ENCODE results near the gene MERTK. TPM values are rescaled to one million over a fixed set of nuclear protein-coding genes. Genes with fewer than 3 reads are reported as not detected.
"Not testable (repeated sequence)": the region's sequence is repeated elsewhere in the genome, so short reads cannot be mapped to it uniquely, and the experiment has no call there.

Gene MERTK
- total RNA-seq, 2 experiments from 2014 or later = 0.09 to 0.30 TPM

- no peak for DNase-seq
- Mint-ChIP-seq H3K27ac (no peak overlapping the region), H3K4me1 (peaks cover 1% of the 10 kb centered on the region), H3K9me3 (ENCODE audit: low read depth) (no peaks in the 10 kb centered on the region), H3K4me3 (no peak overlapping the region), H3K27me3 (peaks cover 17% of the 10 kb centered on the region), H3K36me3 (no peaks in the 10 kb centered on the region)
- ATAC-seq = no peak
- CTCF ChIA-PET = no interaction called here
These were observed 20.0 kb downstream of the MERTK start for GRCh38 chr2:111918383-111918806.

GRCh38 chr2:111919365-111919764 is 21.0 kb downstream of the MERTK start:
- CTCF ChIA-PET = no interaction called here
- H3K27ac Mint-ChIP-seq = no peak overlapping the region
- H3K36me3 Mint-ChIP-seq = no peaks in the 10 kb centered on the region
- ATAC-seq = no peak
- DNase-seq = no peak
- H3K4me3 Mint-ChIP-seq = no peak overlapping the region
- H3K9me3 Mint-ChIP-seq (ENCODE audit: low read depth) = no peaks in the 10 kb centered on the region
- H3K4me1 Mint-ChIP-seq = peaks cover 1% of the 10 kb centered on the region
- peaks cover 22% of the 10 kb centered on the region for H3K27me3 Mint-ChIP-seq

GRCh38 chr2:111919794-111920608 is 21.6 kb downstream of the MERTK start:
- Mint-ChIP-seq H3K4me3 (no peak overlapping the region), H3K27me3 (peaks cover 23% of the 10 kb centered on the region), H3K27ac (no peak overlapping the region), H3K9me3 (ENCODE audit: low read depth) (no peaks in the 10 kb centered on the region), H3K4me1 (peaks cover 5% of the 10 kb centered on the region), H3K36me3 (no peaks in the 10 kb centered on the region)
- ATAC-seq (no peak), DNase-seq (no peak)
- CTCF ChIA-PET = no interaction called here

GRCh38 chr2:111923276-111923804 is 24.9 kb downstream of the MERTK start:
- H3K9me3 Mint-ChIP-seq (ENCODE audit: low read depth) = no peaks in the 10 kb centered on the region
- H3K27me3 Mint-ChIP-seq = peaks cover 21% of the 10 kb centered on the region
- H3K27ac Mint-ChIP-seq = no peak overlapping the region
- H3K36me3 Mint-ChIP-seq = no peaks in the 10 kb centered on the region
- ATAC-seq = no peak
- no peak for DNase-seq
- peaks cover 4% of the 10 kb centered on the region for H3K4me1 Mint-ChIP-seq
- no peak overlapping the region for H3K4me3 Mint-ChIP-seq
- CTCF ChIA-PET = no interaction called here

- Mint-ChIP-seq H3K27me3 (peaks cover 23% of the 10 kb centered on the region), H3K9me3 (ENCODE audit: low read depth) (no peaks in the 10 kb centered on the region), H3K4me1 (peaks cover 4% of the 10 kb centered on the region), H3K36me3 (no peaks in the 10 kb centered on the region), H3K27ac (no peak overlapping the region), H3K4me3 (no peak overlapping the region)
- DNase-seq (no peak), ATAC-seq (no peak)
- CTCF ChIA-PET = no interaction called here
These were observed 26.3 kb downstream of the MERTK start for GRCh38 chr2:111924617-111925107.

GRCh38 chr2:111927723-111928122 is 29.3 kb downstream of the MERTK start:
- Mint-ChIP-seq H3K9me3 (ENCODE audit: low read depth) (no peaks in the 10 kb centered on the region), H3K27me3 (peaks cover 28% of the 10 kb centered on the region), H3K27ac (no peak overlapping the region), H3K4me3 (no peak overlapping the region), H3K36me3 (no peaks in the 10 kb centered on the region), H3K4me1 (peaks cover 21% of the 10 kb centered on the region)
- DNase-seq = no peak
- no peak for ATAC-seq
- CTCF ChIA-PET = no interaction called here

- H3K36me3 Mint-ChIP-seq = no peaks in the 10 kb centered on the region
- H3K27ac Mint-ChIP-seq = no peak overlapping the region
- peaks cover 36% of the 10 kb centered on the region for H3K27me3 Mint-ChIP-seq
- CTCF ChIA-PET = no interaction called here
- no peaks in the 10 kb centered on the region for H3K9me3 Mint-ChIP-seq (ENCODE audit: low read depth)
- no peak overlapping the region for H3K4me3 Mint-ChIP-seq
- DNase-seq = no peak
- ATAC-seq = peak; percentile 63
- H3K4me1 Mint-ChIP-seq = peaks cover 17% of the 10 kb centered on the region
These were observed 32.0 kb downstream of the MERTK start for GRCh38 chr2:111930409-111930808.

- CTCF ChIA-PET = no interaction called here
- H3K36me3 Mint-ChIP-seq = no peaks in the 10 kb centered on the region
These were observed 32.5 kb downstream of the MERTK start for GRCh38 chr2:111930875-111931274.

GRCh38 chr2:111932841-111933291 is 34.5 kb downstream of the MERTK start:
- Mint-ChIP-seq H3K4me1 (peaks cover 17% of the 10 kb centered on the region), H3K4me3 (no peak overlapping the region), H3K36me3 (no peaks in the 10 kb centered on the region), H3K9me3 (ENCODE audit: low read depth) (no peaks in the 10 kb centered on the region), H3K27ac (no peak overlapping the region), H3K27me3 (peaks cover 30% of the 10 kb centered on the region)
- no peak for DNase-seq
- CTCF ChIA-PET = no interaction called here
- no peak for ATAC-seq

More at GRCh38 chr2:111930875-111931274, 32.5 kb downstream of the MERTK start:
- DNase-seq (peak; percentile 47), ATAC-seq (peak; percentile 75)
- no peaks in the 10 kb centered on the region for H3K9me3 Mint-ChIP-seq (ENCODE audit: low read depth)
- H3K4me3 Mint-ChIP-seq = no peak overlapping the region
- H3K4me1 Mint-ChIP-seq = peaks cover 17% of the 10 kb centered on the region
- H3K27me3 Mint-ChIP-seq = peaks cover 37% of the 10 kb centered on the region
- peak overlapping the region; percentile 42 for H3K27ac Mint-ChIP-seq

GRCh38 chr2:111933900-111934299 is 35.5 kb downstream of the MERTK start:
- not testable (repeated sequence) for ATAC-seq
- H3K27me3 Mint-ChIP-seq = peaks cover 34% of the 10 kb centered on the region

GRCh38 chr2:111936881-111937280 is 38.5 kb downstream of the MERTK start:
- H3K4me3 Mint-ChIP-seq = no peak overlapping the region
- no peaks in the 10 kb centered on the region for H3K36me3 Mint-ChIP-seq
- H3K9me3 Mint-ChIP-seq (ENCODE audit: low read depth) = no peaks in the 10 kb centered on the region
- no peak for ATAC-seq
- no peak overlapping the region for H3K27ac Mint-ChIP-seq
- no peak for DNase-seq
- H3K4me1 Mint-ChIP-seq = no peaks in the 10 kb centered on the region
- peaks cover 42% of the 10 kb centered on the region for H3K27me3 Mint-ChIP-seq
- CTCF ChIA-PET = no interaction called here

More at GRCh38 chr2:111933900-111934299, 35.5 kb downstream of the MERTK start:
- peaks cover 17% of the 10 kb centered on the region for H3K4me1 Mint-ChIP-seq
- CTCF ChIA-PET; H3K27ac Mint-ChIP-seq; H3K9me3 Mint-ChIP-seq (ENCODE audit: low read depth); DNase-seq; H3K36me3 Mint-ChIP-seq; H3K4me3 Mint-ChIP-seq: not testable (repeated sequence)

GRCh38 chr2:111938392-111938791 is 40.0 kb downstream of the MERTK start:
- H3K9me3 Mint-ChIP-seq (ENCODE audit: low read depth) = no peaks in the 10 kb centered on the region
- ATAC-seq (no peak), DNase-seq (no peak)
- H3K36me3 Mint-ChIP-seq = no peaks in the 10 kb centered on the region
- no peaks in the 10 kb centered on the region for H3K4me1 Mint-ChIP-seq
- CTCF ChIA-PET = no interaction called here
- H3K27ac Mint-ChIP-seq = no peak overlapping the region
- H3K4me3 Mint-ChIP-seq = no peak overlapping the region
- peaks cover 41% of the 10 kb centered on the region for H3K27me3 Mint-ChIP-seq

GRCh38 chr2:111940333-111941196 is 42.2 kb downstream of the MERTK start:
- H3K27ac Mint-ChIP-seq = no peak overlapping the region
- H3K4me1 Mint-ChIP-seq = no peaks in the 10 kb centered on the region
- no peaks in the 10 kb centered on the region for H3K9me3 Mint-ChIP-seq (ENCODE audit: low read depth)
- DNase-seq (no peak), ATAC-seq (no peak)
- H3K4me3 Mint-ChIP-seq = no peak overlapping the region
- CTCF ChIA-PET = no interaction called here
- peaks cover 27% of the 10 kb centered on the region for H3K27me3 Mint-ChIP-seq
- H3K36me3 Mint-ChIP-seq = no peaks in the 10 kb centered on the region
